Hindlimb muscle (tissue), 1 donor: ENCODE measurements around the gene TM4SF18. TPM values are rescaled to one million over a fixed set of nuclear protein-coding genes. Genes with fewer than 3 reads are reported as not detected.
A peak's percentile ranks its signal among the peaks of the same experiment; 100 is the strongest.
"Not testable (repeated sequence)": the region's sequence is repeated elsewhere in the genome, so short reads cannot be mapped to it uniquely, and the experiment has no call there.

Experiments used
- DNase-seq: peaks from one replicate; pipeline ENCODE4 v3.0.0-alpha.2; 2013
- polyA plus RNA-seq: library from polyadenylated mRNA; unstranded; fragments of 120-200 nt; gene quantifications from one replicate; pipeline ENCODE4 v1.2.1, GENCODE V29; 2013; ENCODE audit not compliant: insufficient read length

The TM4SF18 gene
- polyA plus RNA-seq = 12.9 TPM

DNA sequence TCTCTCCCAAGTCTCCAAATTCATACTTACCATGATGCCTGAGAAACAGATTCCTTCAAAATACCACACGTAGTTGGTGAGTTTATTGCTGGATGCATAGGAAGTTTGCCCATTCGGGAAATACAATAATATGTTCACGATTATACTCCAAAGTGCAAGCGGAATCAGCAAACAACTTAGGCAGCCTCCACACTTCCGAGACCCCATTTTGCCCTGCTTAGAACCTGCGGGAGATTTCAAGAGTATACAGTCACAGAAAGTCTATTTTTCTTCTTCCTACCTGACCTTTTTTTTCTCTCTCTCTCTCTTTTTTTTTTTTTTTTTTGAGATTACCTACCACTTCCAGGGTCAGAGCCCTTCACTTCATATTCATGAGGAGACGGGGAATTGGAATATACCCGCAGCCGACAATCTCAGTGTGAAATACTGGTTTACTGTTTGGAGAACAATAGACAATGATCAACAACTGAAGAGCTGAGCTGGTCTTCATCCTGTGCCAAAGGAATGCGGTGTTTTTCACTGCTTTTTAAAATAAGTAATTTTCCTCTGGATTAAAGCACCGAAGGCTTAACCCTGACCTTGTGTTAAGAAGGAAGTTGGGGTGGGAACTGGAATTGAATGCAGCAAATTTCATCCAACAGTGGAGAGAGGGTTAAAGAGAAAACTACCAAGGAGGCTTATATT lies at the start of gene TM4SF18:
TM4SF18 (minus strand) TSS at position 461 of the 684 bp plus-strand sequence; CDS start at position 207, 254 bp downstream.
- no peak for DNase-seq

DNA sequence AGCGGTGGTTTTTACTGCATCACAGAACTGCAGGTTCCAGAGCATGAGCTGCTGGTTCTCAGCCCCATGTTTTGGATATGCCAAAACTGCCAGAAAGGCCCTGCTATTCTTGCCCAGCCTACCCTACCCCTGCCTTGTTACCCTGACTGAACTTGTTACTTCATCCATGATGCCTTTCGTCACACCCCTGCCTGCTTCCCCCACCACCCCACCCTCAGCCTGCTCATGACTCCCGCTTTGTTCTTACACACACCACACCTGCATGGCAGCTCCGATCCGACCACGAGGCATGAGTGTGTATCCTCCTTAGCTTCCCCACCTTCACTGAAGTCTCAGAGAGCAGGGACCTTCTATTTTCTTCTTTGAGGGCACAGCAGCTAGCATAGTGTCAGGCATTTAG lies 49.1 kb upstream of the TM4SF18 start:
- no peak for DNase-seq

DNA sequence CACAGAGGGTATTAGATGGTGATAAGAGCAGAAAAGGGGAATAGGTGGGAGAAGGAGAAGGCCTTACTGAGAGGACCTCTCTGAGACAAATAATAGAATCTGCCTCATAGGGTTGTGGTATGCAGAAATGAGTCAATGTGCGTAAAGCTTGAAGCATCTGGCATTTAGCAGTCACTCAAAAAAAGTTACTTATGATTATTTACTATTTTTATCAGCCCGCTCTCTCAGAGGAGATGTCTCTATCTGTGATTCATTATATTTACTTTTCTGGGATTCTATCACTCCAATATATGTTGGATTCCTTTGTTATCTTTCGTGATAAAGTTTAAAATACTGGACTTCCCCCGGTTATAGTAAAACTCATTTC lies 48.6 kb upstream of the TM4SF18 start:
- no peak for DNase-seq

DNA sequence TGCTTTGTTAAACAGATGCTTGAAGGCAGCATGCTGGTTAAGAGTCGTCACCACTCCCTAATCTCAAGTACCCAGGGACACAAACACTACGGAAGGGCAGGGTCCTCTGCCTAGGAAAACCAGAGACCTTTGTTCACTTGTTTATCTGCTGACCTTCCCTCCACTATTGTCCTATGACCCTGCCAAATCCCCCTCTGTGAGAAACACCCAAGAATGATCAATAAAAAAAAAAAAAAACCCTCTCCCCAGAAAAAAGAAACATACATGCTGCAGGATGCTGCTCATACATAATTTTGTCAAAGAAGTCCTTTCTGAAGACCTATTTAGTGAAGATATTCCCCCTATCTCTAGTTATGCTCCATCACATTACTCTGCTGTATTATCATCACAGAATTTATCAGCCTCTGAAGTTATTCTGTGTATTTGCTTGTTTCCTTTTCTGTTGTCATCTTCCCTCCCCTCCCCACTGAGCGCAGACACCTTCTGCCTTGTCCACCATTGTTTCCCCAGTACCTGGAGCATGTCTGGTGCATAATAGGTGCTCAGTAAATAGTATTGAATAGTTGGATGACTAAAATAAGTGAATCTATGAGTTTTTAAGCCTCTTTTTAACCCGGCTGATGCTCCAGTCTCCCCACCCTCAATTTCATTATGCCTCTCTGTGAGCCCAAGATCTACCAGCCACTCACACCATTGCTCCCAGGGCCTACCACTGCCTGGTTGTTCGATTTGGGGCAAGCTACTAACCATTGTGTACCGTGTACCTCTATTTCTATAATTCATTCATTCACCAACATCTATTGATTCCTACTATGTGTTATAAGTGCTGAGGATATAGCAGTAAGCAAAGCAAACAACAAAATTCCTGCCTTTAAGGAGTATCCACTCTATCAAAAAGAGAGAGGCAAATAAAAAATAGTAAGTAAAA lies 48.0 kb upstream of the TM4SF18 start:
- no peak for DNase-seq

DNA sequence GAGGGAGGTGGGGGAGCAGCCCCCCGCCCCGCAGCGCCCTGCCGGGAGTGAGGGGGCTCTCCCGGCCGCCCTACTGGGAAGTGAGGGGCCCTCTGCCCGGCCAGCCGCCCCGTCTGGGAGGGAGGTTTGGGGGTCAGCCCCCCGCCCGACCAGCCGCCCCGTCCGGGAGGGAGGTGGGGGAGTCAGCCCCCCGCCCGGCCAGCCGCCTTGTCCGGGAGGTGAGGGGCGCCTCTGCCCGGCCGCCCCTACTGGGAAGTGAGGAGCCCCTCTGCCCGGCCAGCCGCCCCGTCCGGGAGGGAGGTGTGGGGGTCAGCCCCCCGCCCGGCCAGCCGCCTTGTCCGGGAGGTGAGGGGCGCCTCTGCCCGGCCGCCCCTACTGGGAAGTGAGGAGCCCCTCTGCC lies 46.8 kb upstream of the TM4SF18 start:
- DNase-seq = not testable (repeated sequence)

GRCh38 chr3:149378478-149379309 lies 45.3 kb upstream of the TM4SF18 start:
- no peak for DNase-seq

GRCh38 chr3:149377408-149378364 lies 44.2 kb upstream of the TM4SF18 start, which contains the start of gene TM4SF1:
TSS of gene TM4SF1 (minus strand) at chr3:149377649. CDS start at chr3:149377547, 102 bp downstream.
- DNase-seq = peak; percentile 51

GRCh38 chr3:149376718-149377407 lies 43.4 kb upstream of the TM4SF18 start:
- DNase-seq = no peak

DNA sequence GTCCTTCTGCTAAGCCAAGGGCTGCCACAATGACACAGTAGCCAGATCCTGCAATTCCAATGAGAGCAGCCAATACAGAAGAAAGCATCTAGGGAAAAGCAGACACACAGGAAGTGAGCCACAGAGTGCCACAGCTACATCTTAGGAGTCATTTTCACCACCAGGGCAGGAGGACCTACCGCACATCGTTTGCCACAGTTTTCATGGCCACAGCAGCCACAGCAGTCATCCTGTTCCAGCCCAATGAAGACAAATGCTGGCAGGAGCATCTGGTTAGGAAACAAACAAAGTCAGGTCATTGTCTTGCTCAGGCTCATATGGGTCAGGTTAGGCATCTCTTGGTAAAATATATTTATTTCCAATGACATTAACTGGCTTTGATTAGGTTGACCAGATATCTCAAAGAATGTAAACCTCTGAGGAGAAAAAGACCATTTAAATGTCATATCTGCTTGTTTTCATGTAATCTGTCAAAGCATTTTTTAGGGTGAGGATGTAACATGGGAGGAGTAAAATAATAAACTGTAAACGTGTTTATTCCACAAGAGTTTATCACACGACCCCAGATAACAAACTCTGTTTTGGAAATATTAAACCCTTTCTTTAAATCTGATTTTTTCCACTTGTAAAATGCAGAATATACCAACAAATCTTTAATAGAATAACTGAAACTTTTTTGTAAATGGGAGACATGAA lies 42.2 kb upstream of the TM4SF18 start:
- DNase-seq = no peak

- no peak for DNase-seq
Observed at GRCh38 chr3:149374793-149375500, 41.5 kb upstream of the TM4SF18 start.

- DNase-seq = no peak
Observed at GRCh38 chr3:149374391-149374790, 41.0 kb upstream of the TM4SF18 start.

- no peak for DNase-seq
Observed at GRCh38 chr3:149373235-149374125, 40.0 kb upstream of the TM4SF18 start.

DNA sequence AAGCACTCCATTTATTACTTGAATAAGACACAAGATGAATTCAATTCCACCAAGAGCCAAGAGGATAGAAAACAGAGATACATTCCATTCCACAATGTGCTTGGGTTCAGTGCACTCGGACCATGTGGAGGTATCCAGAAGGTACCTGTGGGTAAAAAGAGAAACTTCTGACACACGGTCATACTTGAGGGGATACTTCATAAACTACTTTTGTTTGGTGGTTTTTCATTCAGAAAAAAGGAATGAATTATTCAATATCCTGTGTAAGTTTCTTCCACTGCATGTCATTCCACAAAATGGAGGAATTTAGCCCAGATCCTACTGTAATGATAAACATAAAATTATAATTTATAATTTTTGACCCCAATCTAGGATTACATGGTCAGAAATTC lies 38.3 kb upstream of the TM4SF18 start:
- DNase-seq = no peak

DNA sequence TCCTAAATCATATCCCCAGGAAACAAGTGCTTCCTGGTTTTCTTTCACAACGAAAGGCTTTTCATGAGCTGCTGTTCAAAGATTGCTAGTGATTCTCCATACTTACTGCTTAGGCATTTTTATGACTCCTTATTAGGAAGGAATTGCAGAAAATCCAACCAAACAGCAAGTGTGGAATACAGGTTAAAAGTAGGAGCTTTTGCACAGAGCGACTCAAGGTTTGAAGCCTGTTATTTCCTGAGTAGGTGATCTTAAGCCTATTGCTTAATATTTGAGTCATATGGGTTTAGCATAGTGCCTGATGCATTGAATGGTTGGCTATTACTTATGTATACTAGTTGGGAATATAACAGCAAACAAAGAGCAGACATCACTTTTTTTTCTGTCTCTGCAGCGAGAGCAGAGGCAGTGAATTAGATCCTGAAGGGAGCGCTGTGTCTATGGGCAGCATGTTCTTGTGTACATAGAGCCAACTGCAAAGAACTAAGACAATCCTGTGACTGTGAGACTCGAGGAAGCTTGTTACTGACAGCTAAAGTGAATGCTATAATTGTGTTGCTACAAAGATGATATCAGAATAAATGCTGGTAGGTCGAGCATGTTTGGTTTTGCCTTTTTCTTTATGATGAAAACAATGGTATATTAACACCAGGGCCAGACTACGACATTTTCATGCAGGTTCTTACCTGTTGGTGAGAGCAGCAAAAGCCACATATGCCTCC lies 37.7 kb upstream of the TM4SF18 start:
- no peak for DNase-seq

DNA sequence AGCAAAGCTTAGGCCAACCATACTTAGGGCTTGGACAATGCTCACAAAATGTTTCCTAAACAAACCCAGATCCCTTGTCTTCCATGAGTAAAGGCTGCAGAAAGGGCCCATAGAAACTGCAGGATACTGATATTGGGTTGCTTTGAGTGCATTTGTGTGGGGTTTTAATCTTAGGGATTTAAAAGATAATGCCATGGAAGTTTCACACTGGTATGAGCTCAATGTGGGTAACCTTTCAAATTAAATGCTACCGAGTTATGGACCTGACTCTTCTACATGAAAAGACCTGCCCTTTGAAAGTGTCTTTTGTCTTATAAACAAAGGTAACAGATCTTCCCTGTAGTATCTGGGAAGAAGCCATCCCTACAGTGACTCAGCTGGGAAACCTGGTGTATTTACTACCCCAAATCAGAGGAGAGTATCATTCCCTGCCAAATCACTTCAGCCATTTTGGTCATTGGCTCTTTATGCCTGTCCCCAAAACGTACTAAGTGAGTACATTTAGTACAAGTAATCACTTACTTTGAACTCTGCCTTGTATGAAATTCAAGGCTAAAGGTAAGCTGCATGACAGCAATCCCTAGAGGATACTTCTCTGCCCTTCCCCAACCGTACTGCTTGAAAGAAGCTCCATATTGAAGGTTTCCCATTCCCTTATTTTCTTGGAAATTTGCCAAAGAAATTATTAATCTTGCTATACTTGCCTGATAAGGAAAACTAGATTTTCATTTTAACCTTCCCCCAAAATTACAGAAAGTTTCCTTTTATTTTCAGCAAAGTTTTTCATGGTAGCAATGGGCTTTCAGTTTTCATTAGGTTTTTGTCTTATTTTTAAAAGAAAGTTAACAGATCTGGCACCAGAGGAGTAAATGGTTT lies 36.8 kb upstream of the TM4SF18 start:
- no peak for DNase-seq

GRCh38 chr3:149368674-149369497 lies 35.5 kb upstream of the TM4SF18 start:
- no peak for DNase-seq
